ENCODE measurements around the gene MLH3.

MLH3 gene

DNA sequence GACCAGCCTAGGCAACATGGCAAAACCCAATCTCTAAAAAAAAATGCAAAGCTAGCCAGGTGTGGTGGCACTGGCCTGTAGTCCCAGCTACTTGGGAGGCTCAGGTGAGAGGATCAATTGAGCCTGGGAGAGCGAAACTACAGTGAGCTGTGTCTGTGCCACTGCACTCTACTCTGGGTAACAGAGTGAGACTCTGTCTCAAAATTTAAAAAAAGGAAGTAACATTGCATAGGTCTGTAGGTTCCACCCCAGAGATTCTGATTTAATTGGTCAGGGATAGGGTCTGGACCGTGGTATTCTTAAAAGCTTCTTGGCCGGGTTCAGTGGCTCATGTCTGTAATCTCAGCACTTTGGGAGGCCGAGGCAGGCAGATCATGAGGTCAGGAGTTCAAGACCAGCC, 44.4 kb upstream of the MLH3 start:
- no peak overlapping the region for H3K18ac ChIP-seq (ENCODE audit: low read length)
- no peak overlapping the region for H2BK12ac ChIP-seq (ENCODE audit: low read length)
- H2BK15ac ChIP-seq (ENCODE audit: low read length), result no peak overlapping the region
- no peak overlapping the region for H3K27ac ChIP-seq (replicated peaks; ENCODE audit: low read length)
- peaks cover 0 to 4% of the 10 kb centered on the region in 2 donors for H3K4me1 ChIP-seq (ENCODE audit: control insufficient read depth in 2 of 2, insufficient read depth in 1 of 2, low read depth in 1 of 2, low read length in 2 of 2)
- H2BK120ac ChIP-seq (ENCODE audit: low read depth, low read length), result no peak overlapping the region
- H2AK5ac ChIP-seq (ENCODE audit: low read depth, low read length), result no peak overlapping the region
- H3K9me3 ChIP-seq (replicated peaks in 1 of 2; ENCODE audit: control insufficient read depth in 2 of 2, insufficient read depth in 1 of 2, low read depth in 1 of 2, low read length in 2 of 2), result no peaks in the 10 kb centered on the region
- no peak overlapping the region for H2AFZ ChIP-seq (ENCODE audit: low read length)
- no peak for DNase-seq (ENCODE audit: low spot score)
- no peak overlapping the region for H4K91ac ChIP-seq (ENCODE audit: low read depth, low read length, poor library complexity)
- no peaks in the 10 kb centered on the region for H3K27me3 ChIP-seq (ENCODE audit: control insufficient read depth in 3 of 3, insufficient read depth in 3 of 3, low read depth in 1 of 3, low read length in 3 of 3)
- no peak overlapping the region for H2BK5ac ChIP-seq (ENCODE audit: low read length)
- H3K14ac ChIP-seq (ENCODE audit: low read length), result no peak overlapping the region
- peaks cover 17 to 63% of the 10 kb centered on the region in 2 donors for H3K36me3 ChIP-seq (replicated peaks in 1 of 2; ENCODE audit: control insufficient read depth in 2 of 2, insufficient read depth in 2 of 2, low read length in 2 of 2)
- H4K8ac ChIP-seq (ENCODE audit: low read depth, low read length), result no peak overlapping the region
- H3K79me1 ChIP-seq (ENCODE audit: low read depth, low read length), result no peaks in the 10 kb centered on the region
- no CpG with 5 or more reads among the region's 4 CpGs for WGBS, 2 donors (ENCODE audit: extremely low coverage in 2 of 2, insufficient read length in 2 of 2, insufficient replicate concordance in 1 of 2)
- H3K4me3 ChIP-seq (ENCODE audit: low read length in 2 of 2), result no peak overlapping the region
- no peak overlapping the region for H3K23ac ChIP-seq (ENCODE audit: low read depth, low read length, poor library complexity)
- no peak overlapping the region for H3K9ac ChIP-seq (ENCODE audit: low read depth, low read length, poor library complexity)
- H3K4me2 ChIP-seq (ENCODE audit: insufficient read depth, low read length, poor library complexity, severe bottlenecking), result no peak overlapping the region
- no peak overlapping the region for H3K4ac ChIP-seq (ENCODE audit: low read length)

DNA sequence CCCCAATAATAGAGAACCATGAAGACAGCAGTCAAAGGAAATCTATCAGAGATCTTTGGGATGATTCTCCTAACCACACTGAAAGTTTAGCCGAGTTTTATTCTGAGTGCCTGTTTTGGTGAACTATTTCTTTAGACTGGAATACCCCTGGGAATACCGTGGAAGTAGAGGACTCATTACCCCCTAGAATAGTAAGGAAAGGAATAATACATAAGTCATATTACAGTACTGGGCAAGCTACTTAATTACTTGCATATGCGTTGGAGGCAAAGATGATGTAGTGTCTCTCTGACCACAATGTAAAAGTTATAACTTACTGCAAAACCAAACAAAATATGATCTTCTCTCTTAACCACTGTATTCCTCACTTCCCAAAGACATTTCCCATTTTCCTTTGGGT, 43.6 kb upstream of the MLH3 start:
- H2BK15ac ChIP-seq (ENCODE audit: low read length), result no peak overlapping the region
- no peak overlapping the region for H2BK120ac ChIP-seq (ENCODE audit: low read depth, low read length)
- no peak overlapping the region for H3K9ac ChIP-seq (ENCODE audit: low read depth, low read length, poor library complexity)
- H3K4ac ChIP-seq (ENCODE audit: low read length), result no peak overlapping the region
- H2BK5ac ChIP-seq (ENCODE audit: low read length), result no peak overlapping the region
- no peaks in the 10 kb centered on the region for H3K9me3 ChIP-seq (replicated peaks in 1 of 2; ENCODE audit: control insufficient read depth in 2 of 2, insufficient read depth in 1 of 2, low read depth in 1 of 2, low read length in 2 of 2)
- H3K14ac ChIP-seq (ENCODE audit: low read length), result no peak overlapping the region
- no peak for DNase-seq (ENCODE audit: low spot score)
- no peak overlapping the region for H4K8ac ChIP-seq (ENCODE audit: low read depth, low read length)
- no peak overlapping the region for H3K23ac ChIP-seq (ENCODE audit: low read depth, low read length, poor library complexity)
- H3K27ac ChIP-seq (replicated peaks; ENCODE audit: low read length), result no peak overlapping the region
- no peak overlapping the region for H2AK5ac ChIP-seq (ENCODE audit: low read depth, low read length)
- H3K27me3 ChIP-seq (ENCODE audit: control insufficient read depth in 3 of 3, insufficient read depth in 3 of 3, low read depth in 1 of 3, low read length in 3 of 3), result no peaks in the 10 kb centered on the region
- H3K18ac ChIP-seq (ENCODE audit: low read length), result no peak overlapping the region
- no CpG with 5 or more reads among the region's 3 CpGs for WGBS, 2 donors (ENCODE audit: extremely low coverage in 2 of 2, insufficient read length in 2 of 2, insufficient replicate concordance in 1 of 2)
- H3K4me2 ChIP-seq (ENCODE audit: insufficient read depth, low read length, poor library complexity, severe bottlenecking), result no peak overlapping the region
- H4K91ac ChIP-seq (ENCODE audit: low read depth, low read length, poor library complexity), result no peak overlapping the region
- H3K4me1 ChIP-seq (ENCODE audit: control insufficient read depth in 2 of 2, insufficient read depth in 1 of 2, low read depth in 1 of 2, low read length in 2 of 2), result peaks cover 0 to 4% of the 10 kb centered on the region in 2 donors
- no peak overlapping the region for H3K4me3 ChIP-seq (ENCODE audit: low read length in 2 of 2)
- H2AFZ ChIP-seq (ENCODE audit: low read length), result no peak overlapping the region
- no peak overlapping the region for H2BK12ac ChIP-seq (ENCODE audit: low read length)
- no peaks in the 10 kb centered on the region for H3K79me1 ChIP-seq (ENCODE audit: low read depth, low read length)
- H3K36me3 ChIP-seq (replicated peaks in 1 of 2; ENCODE audit: control insufficient read depth in 2 of 2, insufficient read depth in 2 of 2, low read length in 2 of 2), result peaks cover 17 to 64% of the 10 kb centered on the region in 2 donors

DNA sequence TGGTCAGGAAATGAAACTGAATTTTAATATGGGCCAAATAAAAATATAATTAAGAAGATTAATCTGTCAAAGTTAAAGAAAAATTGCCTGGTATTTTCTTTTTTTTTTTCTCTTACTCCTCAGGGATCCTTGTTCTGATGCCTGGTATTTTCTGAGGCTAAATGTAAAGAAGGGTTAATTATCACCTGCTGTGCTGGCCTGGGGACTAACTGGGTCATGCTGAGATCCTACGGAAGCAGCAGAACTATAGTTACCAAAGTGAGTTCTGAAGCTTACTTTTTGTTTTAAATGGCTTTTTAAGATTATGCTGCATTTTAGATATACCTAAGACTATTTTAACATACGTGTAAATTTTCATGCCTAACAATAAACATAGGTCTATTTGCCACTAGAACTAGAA, 41.4 kb upstream of the MLH3 start:
- H2AK5ac ChIP-seq (ENCODE audit: low read depth, low read length), result no peak overlapping the region
- no peaks in the 10 kb centered on the region for H3K79me1 ChIP-seq (ENCODE audit: low read depth, low read length)
- H4K91ac ChIP-seq (ENCODE audit: low read depth, low read length, poor library complexity), result no peak overlapping the region
- H3K36me3 ChIP-seq (replicated peaks in 1 of 2; ENCODE audit: control insufficient read depth in 2 of 2, insufficient read depth in 2 of 2, low read length in 2 of 2), result peaks cover 14 to 59% of the 10 kb centered on the region in 2 donors
- no peaks in the 10 kb centered on the region for H3K9me3 ChIP-seq (replicated peaks in 1 of 2; ENCODE audit: control insufficient read depth in 2 of 2, insufficient read depth in 1 of 2, low read depth in 1 of 2, low read length in 2 of 2)
- H3K4me1 ChIP-seq (ENCODE audit: control insufficient read depth in 2 of 2, insufficient read depth in 1 of 2, low read depth in 1 of 2, low read length in 2 of 2), result peaks cover 0 to under 1% of the 10 kb centered on the region in 2 donors
- no peak overlapping the region for H3K4ac ChIP-seq (ENCODE audit: low read length)
- no peak overlapping the region for H2BK5ac ChIP-seq (ENCODE audit: low read length)
- no CpG with 5 or more reads among the region's 2 CpGs for WGBS, 2 donors (ENCODE audit: extremely low coverage in 2 of 2, insufficient read length in 2 of 2, insufficient replicate concordance in 1 of 2)
- H2BK12ac ChIP-seq (ENCODE audit: low read length), result no peak overlapping the region
- H4K8ac ChIP-seq (ENCODE audit: low read depth, low read length), result no peak overlapping the region
- no peak overlapping the region for H3K27ac ChIP-seq (replicated peaks; ENCODE audit: low read length)
- no peak overlapping the region for H3K9ac ChIP-seq (ENCODE audit: low read depth, low read length, poor library complexity)
- no peak overlapping the region for H3K23ac ChIP-seq (ENCODE audit: low read depth, low read length, poor library complexity)
- no peak overlapping the region for H3K18ac ChIP-seq (ENCODE audit: low read length)
- H3K14ac ChIP-seq (ENCODE audit: low read length), result no peak overlapping the region
- no peak for DNase-seq (ENCODE audit: low spot score)
- no peak overlapping the region for H2BK120ac ChIP-seq (ENCODE audit: low read depth, low read length)
- no peak overlapping the region for H3K4me2 ChIP-seq (ENCODE audit: insufficient read depth, low read length, poor library complexity, severe bottlenecking)
- no peaks in the 10 kb centered on the region for H3K27me3 ChIP-seq (ENCODE audit: control insufficient read depth in 3 of 3, insufficient read depth in 3 of 3, low read depth in 1 of 3, low read length in 3 of 3)
- H3K4me3 ChIP-seq (ENCODE audit: low read length in 2 of 2), result no peak overlapping the region
- no peak overlapping the region for H2AFZ ChIP-seq (ENCODE audit: low read length)
- H2BK15ac ChIP-seq (ENCODE audit: low read length), result no peak overlapping the region

DNA sequence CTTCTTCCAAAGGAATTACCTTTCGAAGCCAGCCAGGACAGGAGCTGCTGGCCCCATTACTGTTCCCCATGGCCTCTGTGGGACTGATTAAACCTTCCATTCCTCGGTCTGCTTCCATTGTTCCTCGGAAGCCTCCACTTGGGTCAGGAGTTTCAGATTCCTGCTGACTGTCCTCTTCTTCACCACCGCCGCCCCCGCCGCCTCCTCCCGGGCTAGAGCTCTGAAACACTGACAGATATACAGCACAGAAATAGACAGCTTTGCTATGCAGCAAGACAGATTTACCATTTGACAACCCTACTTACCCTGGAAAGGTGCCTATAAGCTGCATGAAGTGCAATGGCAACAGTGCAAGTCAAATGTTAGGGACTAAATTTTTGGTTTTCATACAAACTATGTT, 40.0 kb upstream of the MLH3 start:
- H3K4me3 ChIP-seq (ENCODE audit: low read length in 2 of 2), result no peak overlapping the region
- no peak overlapping the region for H2BK12ac ChIP-seq (ENCODE audit: low read length)
- no peak overlapping the region for H4K8ac ChIP-seq (ENCODE audit: low read depth, low read length)
- H3K23ac ChIP-seq (ENCODE audit: low read depth, low read length, poor library complexity), result no peak overlapping the region
- H3K9me3 ChIP-seq (replicated peaks in 1 of 2; ENCODE audit: control insufficient read depth in 2 of 2, insufficient read depth in 1 of 2, low read depth in 1 of 2, low read length in 2 of 2), result no peaks in the 10 kb centered on the region
- no peaks in the 10 kb centered on the region for H3K27me3 ChIP-seq (ENCODE audit: control insufficient read depth in 3 of 3, insufficient read depth in 3 of 3, low read depth in 1 of 3, low read length in 3 of 3)
- no peak overlapping the region for H2BK120ac ChIP-seq (ENCODE audit: low read depth, low read length)
- no peak overlapping the region for H4K91ac ChIP-seq (ENCODE audit: low read depth, low read length, poor library complexity)
- H2BK15ac ChIP-seq (ENCODE audit: low read length), result no peak overlapping the region
- H3K27ac ChIP-seq (replicated peaks; ENCODE audit: low read length), result no peak overlapping the region
- no peak overlapping the region for H3K14ac ChIP-seq (ENCODE audit: low read length)
- WGBS, 2 donors (ENCODE audit: extremely low coverage in 2 of 2, insufficient read length in 2 of 2, insufficient replicate concordance in 1 of 2), result no CpG with 5 or more reads among the region's 8 CpGs
- peaks cover 18 to 57% of the 10 kb centered on the region in 2 donors for H3K36me3 ChIP-seq (replicated peaks in 1 of 2; ENCODE audit: control insufficient read depth in 2 of 2, insufficient read depth in 2 of 2, low read length in 2 of 2)
- no peak overlapping the region for H3K18ac ChIP-seq (ENCODE audit: low read length)
- H3K4ac ChIP-seq (ENCODE audit: low read length), result no peak overlapping the region
- H2BK5ac ChIP-seq (ENCODE audit: low read length), result no peak overlapping the region
- DNase-seq (ENCODE audit: low spot score), result no peak
- no peak overlapping the region for H2AK5ac ChIP-seq (ENCODE audit: low read depth, low read length)
- no peak overlapping the region for H3K4me2 ChIP-seq (ENCODE audit: insufficient read depth, low read length, poor library complexity, severe bottlenecking)
- no peak overlapping the region for H3K9ac ChIP-seq (ENCODE audit: low read depth, low read length, poor library complexity)
- no peaks in the 10 kb centered on the region for H3K4me1 ChIP-seq (ENCODE audit: control insufficient read depth in 2 of 2, insufficient read depth in 1 of 2, low read depth in 1 of 2, low read length in 2 of 2)
- no peak overlapping the region for H2AFZ ChIP-seq (ENCODE audit: low read length)
- H3K79me1 ChIP-seq (ENCODE audit: low read depth, low read length), result no peaks in the 10 kb centered on the region

Data from neuronal stem cell (in vitro differentiated cells).